K562 (cell line): Measurements from ENCODE around the gene GLIPR2. TPM values are rescaled to one million over a fixed set of nuclear protein-coding genes. Genes with fewer than 3 reads are reported as not detected.

ENCODE experiments used
- ATAC-seq: fragments of 200-7000 bp; cut with Tn5 transposase; 3 replicates; pipeline ENCODE4 v1.9.1; 2020; ENCODE audit warnings: moderate library complexity
- BruUV-seq: library from RNA; stranded (reverse); fragments of 400-500 nt; replicated peaks from 2 replicates; lab custom pipeline; 2021; lab: Mats Ljungman, UMichigan
- CTCF ChIA-PET: fragments of 300-600 bp; formaldehyde crosslinking; extraction: SDS; loops from one replicate; lab custom pipeline; 2021; ENCODE audit warnings: low intra/inter-chr PET ratio; lab: Yijun Ruan, JAX
- POLR2A ChIA-PET: fragments of 300-600, 350-650 bp; sonication (Branson Sonifier 250); formaldehyde crosslinking; extraction: SDS; loops from one replicate; lab custom pipeline; 2021; ENCODE audit warnings: antibody characterized with exemption, inconsistent platforms; lab: Yijun Ruan, JAX
- DNase-seq, 4 experiments: peaks; one replicate each; pipeline versions ENCODE4 v3.0.0 to v3.0.0-alpha.2; 2011 to 2018; ENCODE audit warnings: low spot score in 3 of 4, mixed read lengths in 3 of 4; ENCODE audit errors: extremely low read depth in 1 of 4
- FAIRE-seq: peaks from 2 replicates; lab custom pipeline; 2011; peaks lifted over from hg19 to GRCh38; lab: Jason Lieb, UNC
- H2AFZ ChIP-seq: 2 replicates; pipeline ENCODE4 v1.6.0; 2011; ENCODE audit warnings: low read depth, low read length, control low read depth, inconsistent platforms
- H3K27ac ChIP-seq: fragments of 200-600 bp; 3 replicates; pipeline ENCODE4 v1.8.0; 2011; ENCODE audit warnings: low read depth, mild to moderate bottlenecking, control low read depth, inconsistent platforms, low read length, moderate library complexity, mixed read lengths; ENCODE audit errors: extremely low read depth
- H3K27me3 ChIP-seq, 2 experiments: fragments of 300-600 bp in 1 of 2; 2 replicates in 1 of 2; 3 replicates in 1 of 2; pipeline versions ENCODE4 v1.6.0 to v1.8.0; 2011; ENCODE audit warnings: inconsistent platforms in 2 of 2, low read length in 2 of 2, mild to moderate bottlenecking in 1 of 2, mixed read lengths in 1 of 2, moderate library complexity in 1 of 2; ENCODE audit not compliant: control insufficient read depth in 2 of 2, insufficient read depth in 2 of 2
- H3K36me3 ChIP-seq: fragments of 300-600 bp; 3 replicates; pipeline ENCODE4 v1.8.0; 2011; ENCODE audit warnings: mild to moderate bottlenecking, low read length, inconsistent platforms; ENCODE audit not compliant: control insufficient read depth, insufficient read depth
- H3K4me1 ChIP-seq, 2 experiments: fragments of 200-600 bp in 1 of 2; replicated peaks in 1 of 2; 2 replicates in 1 of 2; 3 replicates in 1 of 2; pipeline versions ENCODE4 v1.5.1 to v1.8.0; 2011; ENCODE audit warnings: inconsistent platforms in 2 of 2, low read length in 2 of 2, mild to moderate bottlenecking in 1 of 2, mixed read lengths in 1 of 2, moderate library complexity in 1 of 2; ENCODE audit not compliant: control insufficient read depth in 2 of 2, insufficient read depth in 2 of 2
- H3K4me2 ChIP-seq: 2 replicates; pipeline ENCODE4 v1.6.1; 2011; ENCODE audit warnings: low read length, control low read depth, inconsistent platforms, mixed read lengths; ENCODE audit not compliant: insufficient read depth
- H3K4me3 ChIP-seq: fragments of 200-600 bp; sonication (generic), shearing (Covaris generic); 2 replicates; pipeline ENCODE4 v1.5.1; 2016; ENCODE audit warnings: control low read depth, inconsistent platforms
- H3K79me2 ChIP-seq: fragments of 200-600 bp; 3 replicates; pipeline ENCODE4 v1.8.0; 2011; ENCODE audit warnings: low read length, inconsistent platforms; ENCODE audit not compliant: control insufficient read depth, insufficient read depth
- H3K9ac ChIP-seq, 2 experiments: 2 replicates each; pipeline versions ENCODE4 v1.6.0 to v1.6.1; 2011; ENCODE audit warnings: low read depth in 2 of 2, low read length in 2 of 2, control low read depth in 1 of 2, inconsistent platforms in 1 of 2, mild to moderate bottlenecking in 1 of 2, mixed read lengths in 1 of 2; ENCODE audit not compliant: insufficient read depth in 1 of 2
- H3K9me1 ChIP-seq: one replicate; pipeline ENCODE4 v1.6.0; 2011; ENCODE audit warnings: inconsistent platforms, mild to moderate bottlenecking, low read length, moderate library complexity; ENCODE audit not compliant: control insufficient read depth, insufficient read depth
- H3K9me3 ChIP-seq: replicated peaks from 2 replicates; pipeline ENCODE4 v1.5.1; 2011; ENCODE audit warnings: low read depth, low read length, inconsistent platforms; ENCODE audit not compliant: control insufficient read depth, insufficient read depth
- H4K20me1 ChIP-seq: replicated peaks from 2 replicates; pipeline ENCODE4 v1.6.1; 2011; ENCODE audit warnings: low read length, inconsistent platforms, mixed read lengths; ENCODE audit not compliant: control insufficient read depth, insufficient read depth
- CREM ChIP-seq: IDR thresholded peaks from 2 replicates; pipeline ENCODE4 v1.6.1; 2014; ENCODE audit warnings: antibody characterized with exemption, low read depth
- MYNN ChIP-seq, 2 experiments: sonication (generic); formaldehyde crosslinking in 1 of 2; IDR thresholded peaks; 2 replicates each; pipeline versions ENCODE4 v1.5.0 to v1.6.1; 2016 to 2020; ENCODE audit warnings: antibody characterized with exemption in 1 of 2, missing genetic modification reagents in 1 of 2
- NELFE ChIP-seq: IDR thresholded peaks from 2 replicates; pipeline ENCODE4 v1.6.1; 2011; ENCODE audit warnings: mild to moderate bottlenecking; ENCODE audit not compliant: insufficient read depth, insufficient read length
- NUFIP1 ChIP-seq: fragments of 450-650 bp; IDR thresholded peaks from 2 replicates; pipeline ENCODE4 v1.6.1; 2018; ENCODE audit not compliant: partially characterized antibody
- PHF8 ChIP-seq: fragments of 200-600 bp; sonication (generic); IDR thresholded peaks from 2 replicates; pipeline ENCODE4 v1.6.1; 2012; ENCODE audit warnings: mixed run types, mild to moderate bottlenecking, inconsistent platforms, low read length, moderate library complexity, borderline replicate concordance
- PTTG1 ChIP-seq: fragments of 450-650 bp; IDR thresholded peaks from 2 replicates; pipeline ENCODE4 v1.6.1; 2016; ENCODE audit warnings: low read depth, mild to moderate bottlenecking, missing genetic modification characterization, missing compliant biosample characterization
- ZNF217 ChIP-seq: sonication (generic); formaldehyde crosslinking; IDR thresholded peaks from 2 replicates; pipeline ENCODE4 v1.8.0; 2022; ENCODE audit warnings: mild to moderate bottlenecking, missing genetic modification reagents
- ZNF639 ChIP-seq, 2 experiments: fragments of 200-800 bp in 1 of 2; sonication (Bioruptor generic) in 1 of 2; sonication (generic) in 1 of 2; formaldehyde crosslinking in 1 of 2; IDR thresholded peaks in 1 of 2; conservative IDR thresholded peaks in 1 of 2; 2 replicates each; pipeline versions ENCODE4 v1.5.0 to v1.6.1; 2016 to 2020; ENCODE audit warnings: missing compliant biosample characterization in 1 of 2, missing genetic modification characterization in 1 of 2, missing genetic modification reagents in 1 of 2
- WGBS: fragments of 100-300 bp; shearing (Covaris generic); methylation state at CpG from one replicate; pipeline ENCODE4 v1.1.6; 2016; ENCODE audit warnings: low coverage, mixed read lengths; ENCODE audit not compliant: insufficient coverage; ENCODE audit errors: missing lambda C conversion rate; 5-methylcytosine and 5-hydroxymethylcytosine counted together
- in situ Hi-C: fragments of 300-500 bp; cut with MboI; formaldehyde crosslinking; loops from 4 replicates; pipeline ENCODE4 v1.15.0; 2018; ENCODE audit warnings: inconsistent platforms, mixed read lengths
- intact Hi-C: fragments of 100-400 bp; cut with micrococcal nuclease; formaldehyde crosslinking; loops from 2 replicates; pipeline ENCODE4 v1.14.2; 2022
- polyA plus RNA-seq, 8 experiments: library from polyadenylated mRNA; depleted of rRNA in 4 of 8; stranded (reverse) in 5 of 8; unstranded in 3 of 8; fragments of >200 nt; fragmentation: Nextera tagmentation in 2 of 8; fragmentation: Illumina TruSeq in 1 of 8; extraction: Ambion mirVana in 2 of 8; extraction: Trizol in 1 of 8; gene quantifications; 2 replicates each; pipeline versions ENCODE4 v1.2.1 to v1.2.3, GENCODE V29; 2011 to 2014; ENCODE audit warnings: inconsistent platforms in 1 of 8, missing spikeins in 1 of 8
- total RNA-seq, 7 experiments: library from RNA; depleted of rRNA in 6 of 7; stranded (reverse); fragments of >200 nt in 6 of 7; fragmentation: Illumina TruSeq in 2 of 7; extraction: Trizol in 2 of 7; gene quantifications; 2 replicates each; pipeline versions ENCODE4 v1.2.1 to v1.2.3, GENCODE V29; 2011 to 2021; ENCODE audit warnings: low replicate concordance in 1 of 7
- TF ChIP-seq, protein P1 (sequence below): fragments of 250-450 bp; sonication (Bioruptor Pico); IDR thresholded peaks from 2 replicates; pipeline ENCODE4 v1.5.0; 2020; ENCODE audit warnings: mild to moderate bottlenecking
- TF ChIP-seq, protein P2 (sequence below): sonication (generic); formaldehyde crosslinking; IDR thresholded peaks from 2 replicates; pipeline ENCODE4 v1.8.1; 2022; ENCODE audit warnings: missing genetic modification reagents

GLIPR2 gene
- total and polyA plus RNA-seq, 9 of the 15 experiments (the other 6 are each of a cell fraction or from before 2014, with no cell fraction given) = 1.4 to 8.8 (median 2.9) TPM

GRCh38 chr9:36135741-36136271, 727 bp upstream of the GLIPR2 start:
- no peaks in the 10 kb centered on the region; the same call in 1 of the 2 replicates for H4K20me1 ChIP-seq
- peak overlapping the region in 1 of 2 experiments; percentile 89; a peak in 3 of 4 replicates for H3K9ac ChIP-seq
- H2AFZ ChIP-seq = peak overlapping the region; percentile 84
- peak overlapping the region; percentile 49 for H3K4me2 ChIP-seq
- ATAC-seq (no peak), FAIRE-seq (no peak)
- no TSS peak for BruUV-seq
- in situ Hi-C loops (no loop called here), intact Hi-C loops (no loop called here)
- peaks cover 4% of the 10 kb centered on the region; the same call in 1 of the 3 replicates for H3K79me2 ChIP-seq
- ChIA-PET POLR2A (interaction anchor here (1.8 kb wide), 1 partner anchor 14 kb away, joined by 5 read pairs; no protein-coding TSS in a partner anchor), CTCF (no interaction called here)
- H3K36me3 ChIP-seq = no peaks in the 10 kb centered on the region
- peak overlapping the region; percentile 55 for H3K4me3 ChIP-seq
- no peak for TF ChIP-seq CREM
- TF ChIP-seq NELFE = no peak
- TF ChIP-seq, protein P1, sequence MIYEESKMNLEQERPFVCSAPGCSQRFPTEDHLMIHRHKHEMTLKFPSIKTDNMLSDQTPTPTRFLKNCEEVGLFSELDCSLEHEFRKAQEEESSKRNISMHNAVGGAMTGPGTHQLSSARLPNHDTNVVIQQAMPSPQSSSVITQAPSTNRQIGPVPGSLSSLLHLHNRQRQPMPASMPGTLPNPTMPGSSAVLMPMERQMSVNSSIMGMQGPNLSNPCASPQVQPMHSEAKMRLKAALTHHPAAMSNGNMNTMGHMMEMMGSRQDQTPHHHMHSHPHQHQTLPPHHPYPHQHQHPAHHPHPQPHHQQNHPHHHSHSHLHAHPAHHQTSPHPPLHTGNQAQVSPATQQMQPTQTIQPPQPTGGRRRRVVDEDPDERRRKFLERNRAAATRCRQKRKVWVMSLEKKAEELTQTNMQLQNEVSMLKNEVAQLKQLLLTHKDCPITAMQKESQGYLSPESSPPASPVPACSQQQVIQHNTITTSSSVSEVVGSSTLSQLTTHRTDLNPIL (CRISPR knock-in tag) = no peak
- no peak for TF ChIP-seq NUFIP1
- no peak for TF ChIP-seq PTTG1 (tag)
- TF ChIP-seq ZNF217 (CRISPR knock-in tag) = no peak
- TF ChIP-seq, protein P2, sequence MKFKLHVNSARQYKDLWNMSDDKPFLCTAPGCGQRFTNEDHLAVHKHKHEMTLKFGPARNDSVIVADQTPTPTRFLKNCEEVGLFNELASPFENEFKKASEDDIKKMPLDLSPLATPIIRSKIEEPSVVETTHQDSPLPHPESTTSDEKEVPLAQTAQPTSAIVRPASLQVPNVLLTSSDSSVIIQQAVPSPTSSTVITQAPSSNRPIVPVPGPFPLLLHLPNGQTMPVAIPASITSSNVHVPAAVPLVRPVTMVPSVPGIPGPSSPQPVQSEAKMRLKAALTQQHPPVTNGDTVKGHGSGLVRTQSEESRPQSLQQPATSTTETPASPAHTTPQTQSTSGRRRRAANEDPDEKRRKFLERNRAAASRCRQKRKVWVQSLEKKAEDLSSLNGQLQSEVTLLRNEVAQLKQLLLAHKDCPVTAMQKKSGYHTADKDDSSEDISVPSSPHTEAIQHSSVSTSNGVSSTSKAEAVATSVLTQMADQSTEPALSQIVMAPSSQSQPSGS (CRISPR knock-in tag) = no peak
- no peak for TF ChIP-seq PHF8
- TF ChIP-seq MYNN (IDR thresholded peaks at IDR 0.05) = no peak
- TF ChIP-seq MYNN (CRISPR knock-in tag; IDR thresholded peaks at IDR 0.05) = no peak
- no peak for TF ChIP-seq ZNF639 (CRISPR knock-in tag; conservative IDR thresholded peaks at IDR 0.05 in 1 of 2, IDR thresholded peaks at IDR 0.05 in 1 of 2)
- TF ChIP-seq, all 486 proteins: peak for 0
- no peaks in the 10 kb centered on the region for H3K9me3 ChIP-seq
- H3K27me3 ChIP-seq = no peaks in the 10 kb centered on the region
- H3K9me1 ChIP-seq = no peaks in the 10 kb centered on the region
- no peak for DNase-seq
- WGBS = 23% methylated on average over 14 of the region's 18 CpGs
- H3K27ac ChIP-seq = no peak overlapping the region
- H3K4me1 ChIP-seq = peaks cover 5 to 30% of the 10 kb centered on the region in 2 experiments; a peak in 4 of 5 replicates
